ENCODE data around the gene UBAP1L.

UBAP1L gene

GRCh38 chr15:65084500-65085206 lies 30.3 kb downstream of the UBAP1L start:
- Histone ChIP-seq H2AFZ (ENCODE audit: low read depth, low read length, severe bottlenecking) (no peak overlapping the region), H3K9ac (ENCODE audit: low read length) (no peak overlapping the region), H3K79me2 (ENCODE audit: insufficient read depth, low read length) (no peaks in the 10 kb centered on the region), H3K27me3 (ENCODE audit: low read length) (no peaks in the 10 kb centered on the region), H4K20me1 (ENCODE audit: low read depth, low read length) (no peaks in the 10 kb centered on the region), H3F3A (ENCODE audit: insufficient read depth) (no peaks in the 10 kb centered on the region), H3K9me2 (replicated peaks; ENCODE audit: insufficient read depth, low read length) (no peaks in the 10 kb centered on the region), H3K27ac (ENCODE audit: low read depth, low read length) (no peak overlapping the region), H3K4me3 (ENCODE audit: insufficient read depth, low read length, poor library complexity, severe bottlenecking) (no peak overlapping the region), H3K36me3 (ENCODE audit: low read length) (no peaks in the 10 kb centered on the region), H3K9me3 (ENCODE audit: insufficient read depth, low read length) (no peaks in the 10 kb centered on the region), H3K4me2 (ENCODE audit: low read depth, low read length, poor library complexity, severe bottlenecking) (no peak overlapping the region)
- TF ChIP-seq CTCF (IDR thresholded peaks at IDR 0.05; ENCODE audit: insufficient read depth, low read length, poor library complexity, severe bottlenecking) (no peak), EZH2phosphoT487 (conservative IDR thresholded peaks at IDR 0.05; ENCODE audit: low read length) (no peak)

DNA sequence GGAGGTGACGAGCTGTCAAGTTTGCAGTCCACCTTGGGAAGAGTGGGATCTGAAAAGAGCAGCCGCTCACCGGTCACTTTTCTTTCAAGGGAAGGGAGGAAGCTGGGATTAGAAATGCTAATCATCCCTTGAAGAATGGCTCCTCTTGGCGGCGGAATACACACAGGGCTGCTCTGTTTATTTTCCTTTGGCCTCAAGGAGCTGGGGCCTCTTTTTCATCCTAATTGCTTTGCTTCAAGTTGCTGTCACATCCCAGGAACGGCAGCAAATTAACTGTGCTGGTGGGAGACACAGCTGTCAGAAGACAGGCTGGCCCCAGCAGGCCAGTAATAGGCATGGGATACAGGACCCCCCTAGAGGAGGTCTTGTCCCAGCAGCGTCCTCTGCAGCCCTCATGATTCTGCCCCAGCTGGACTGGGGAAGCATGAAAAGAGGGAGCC lies 31.7 kb downstream of the UBAP1L start:
- H3K36me3 ChIP-seq (ENCODE audit: low read length): no peaks in the 10 kb centered on the region
- no peak overlapping the region for H3K9ac ChIP-seq (ENCODE audit: low read length)
- no peak overlapping the region for H3K4me2 ChIP-seq (ENCODE audit: low read depth, low read length, poor library complexity, severe bottlenecking)
- H3K9me3 ChIP-seq (ENCODE audit: insufficient read depth, low read length): no peaks in the 10 kb centered on the region
- H4K20me1 ChIP-seq (ENCODE audit: low read depth, low read length): no peaks in the 10 kb centered on the region
- H2AFZ ChIP-seq (ENCODE audit: low read depth, low read length, severe bottlenecking): no peak overlapping the region
- H3K79me2 ChIP-seq (ENCODE audit: insufficient read depth, low read length): no peaks in the 10 kb centered on the region
- H3K27me3 ChIP-seq (ENCODE audit: low read length): no peaks in the 10 kb centered on the region
- H3K9me2 ChIP-seq (replicated peaks; ENCODE audit: insufficient read depth, low read length): no peaks in the 10 kb centered on the region
- H3F3A ChIP-seq (ENCODE audit: insufficient read depth): no peaks in the 10 kb centered on the region
- no peak overlapping the region for H3K27ac ChIP-seq (ENCODE audit: low read depth, low read length)
- no peak overlapping the region for H3K4me3 ChIP-seq (ENCODE audit: insufficient read depth, low read length, poor library complexity, severe bottlenecking)
- no peak for TF ChIP-seq EZH2phosphoT487 (conservative IDR thresholded peaks at IDR 0.05; ENCODE audit: low read length)
- no peak for TF ChIP-seq CTCF (IDR thresholded peaks at IDR 0.05; ENCODE audit: insufficient read depth, low read length, poor library complexity, severe bottlenecking)

DNA sequence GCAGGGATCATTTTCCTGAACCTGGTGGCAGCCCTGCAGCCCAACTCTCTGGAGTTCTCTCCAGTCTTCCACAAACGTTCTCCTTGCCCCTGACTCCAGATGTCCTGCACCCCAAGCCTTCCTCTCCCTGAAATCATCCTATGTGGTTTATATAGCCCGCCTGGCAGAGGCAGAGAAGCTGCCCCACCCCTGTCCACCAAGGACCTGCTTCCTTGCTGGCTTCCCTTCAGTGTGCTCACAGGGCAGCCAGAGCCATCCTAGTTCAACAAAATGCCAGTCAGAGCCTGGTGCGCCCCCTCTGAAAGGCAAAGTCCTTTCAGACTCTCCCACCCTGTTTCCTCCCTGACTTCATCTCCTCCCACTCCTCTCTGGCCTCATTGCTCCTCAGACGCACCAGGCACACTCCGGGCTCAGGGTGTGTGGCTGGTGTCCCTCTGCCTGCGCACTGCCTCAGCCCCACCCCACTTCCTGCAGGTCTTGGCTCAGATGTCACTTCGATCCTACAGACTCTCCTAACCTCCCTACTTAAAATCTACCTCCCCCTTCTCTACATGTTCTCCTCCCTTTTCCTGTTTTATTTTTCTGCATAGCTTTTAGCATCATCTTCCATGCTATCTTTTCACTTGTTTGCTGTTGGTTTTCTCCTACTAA lies 32.6 kb downstream of the UBAP1L start:
- TF ChIP-seq CTCF (IDR thresholded peaks at IDR 0.05; ENCODE audit: insufficient read depth, low read length, poor library complexity, severe bottlenecking) (no peak), EZH2phosphoT487 (conservative IDR thresholded peaks at IDR 0.05; ENCODE audit: low read length) (no peak)
- H3K9me2 ChIP-seq (replicated peaks; ENCODE audit: insufficient read depth, low read length): no peaks in the 10 kb centered on the region
- no peak overlapping the region for H3K4me3 ChIP-seq (ENCODE audit: insufficient read depth, low read length, poor library complexity, severe bottlenecking)
- no peak overlapping the region for H3K9ac ChIP-seq (ENCODE audit: low read length)
- no peaks in the 10 kb centered on the region for H3K27me3 ChIP-seq (ENCODE audit: low read length)
- no peaks in the 10 kb centered on the region for H3F3A ChIP-seq (ENCODE audit: insufficient read depth)
- no peaks in the 10 kb centered on the region for H3K79me2 ChIP-seq (ENCODE audit: insufficient read depth, low read length)
- H3K9me3 ChIP-seq (ENCODE audit: insufficient read depth, low read length): no peaks in the 10 kb centered on the region
- no peak overlapping the region for H3K27ac ChIP-seq (ENCODE audit: low read depth, low read length)
- no peak overlapping the region for H2AFZ ChIP-seq (ENCODE audit: low read depth, low read length, severe bottlenecking)
- H4K20me1 ChIP-seq (ENCODE audit: low read depth, low read length): no peaks in the 10 kb centered on the region
- no peak overlapping the region for H3K4me2 ChIP-seq (ENCODE audit: low read depth, low read length, poor library complexity, severe bottlenecking)
- no peaks in the 10 kb centered on the region for H3K36me3 ChIP-seq (ENCODE audit: low read length)

Data from SU-DHL-6 (cell line).